Ovary (tissue), 3 donors: ENCODE data around the gene CCDC150.

ENCODE experiments used
- EP300 ChIP-seq: sonication (generic); formaldehyde crosslinking; IDR thresholded peaks from one replicate; pipeline ENCODE4 v1.6.1; 2017; ENCODE audit warnings: antibody characterized with exemption
- POLR2A ChIP-seq: fragments of 450-650 bp; IDR thresholded peaks from one replicate; pipeline ENCODE4 v1.6.1; 2017; ENCODE audit warnings: antibody characterized with exemption, mild to moderate bottlenecking, moderate library complexity
- TF ChIP-seq, protein P1 (sequence below), 3 donors: fragments of 450-650 bp in 2 of 3; fragments of 200-600 bp in 1 of 3; IDR thresholded peaks; one replicate each; pipeline versions ENCODE4 v1.5.1 to v1.8.0; 2016 to 2022; ENCODE audit warnings: antibody characterized with exemption in 3 of 3, mild to moderate bottlenecking in 1 of 3
- donor health status: DM: no; HTN: no; CAD: no.

DNA sequence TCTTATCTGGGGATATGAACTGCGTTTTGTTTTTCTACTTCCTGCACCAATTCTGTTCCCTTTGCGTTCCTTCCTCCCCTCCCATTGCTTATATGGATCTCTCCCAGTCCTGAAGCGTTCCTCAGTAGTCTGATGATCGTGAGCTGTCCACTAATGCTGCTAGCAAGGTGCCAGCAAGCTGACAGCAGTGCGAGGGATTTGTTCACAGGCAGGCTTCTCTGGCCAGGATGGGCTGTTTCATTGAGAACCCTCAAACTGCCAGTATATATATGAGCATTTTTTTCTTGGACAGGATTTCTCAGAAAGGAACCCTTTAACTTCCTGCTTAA, 119.8 kb downstream of the CCDC150 start:
- TF ChIP-seq, protein P1, sequence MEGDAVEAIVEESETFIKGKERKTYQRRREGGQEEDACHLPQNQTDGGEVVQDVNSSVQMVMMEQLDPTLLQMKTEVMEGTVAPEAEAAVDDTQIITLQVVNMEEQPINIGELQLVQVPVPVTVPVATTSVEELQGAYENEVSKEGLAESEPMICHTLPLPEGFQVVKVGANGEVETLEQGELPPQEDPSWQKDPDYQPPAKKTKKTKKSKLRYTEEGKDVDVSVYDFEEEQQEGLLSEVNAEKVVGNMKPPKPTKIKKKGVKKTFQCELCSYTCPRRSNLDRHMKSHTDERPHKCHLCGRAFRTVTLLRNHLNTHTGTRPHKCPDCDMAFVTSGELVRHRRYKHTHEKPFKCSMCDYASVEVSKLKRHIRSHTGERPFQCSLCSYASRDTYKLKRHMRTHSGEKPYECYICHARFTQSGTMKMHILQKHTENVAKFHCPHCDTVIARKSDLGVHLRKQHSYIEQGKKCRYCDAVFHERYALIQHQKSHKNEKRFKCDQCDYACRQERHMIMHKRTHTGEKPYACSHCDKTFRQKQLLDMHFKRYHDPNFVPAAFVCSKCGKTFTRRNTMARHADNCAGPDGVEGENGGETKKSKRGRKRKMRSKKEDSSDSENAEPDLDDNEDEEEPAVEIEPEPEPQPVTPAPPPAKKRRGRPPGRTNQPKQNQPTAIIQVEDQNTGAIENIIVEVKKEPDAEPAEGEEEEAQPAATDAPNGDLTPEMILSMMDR (IDR thresholded peaks at IDR 0.05) = no peak
- TF ChIP-seq POLR2A (no peak), EP300 (no peak)
